ENCODE results near the gene KCTD2.
"Not testable (repeated sequence)": the region's sequence is repeated elsewhere in the genome, so short reads cannot be mapped to it uniquely, and the experiment has no call there.

KCTD2 gene

GRCh38 chr17:75051941-75052340 lies 4.9 kb downstream of the KCTD2 start:
- DNase-seq (ENCODE audit: low spot score), result no peak

- no peak for DNase-seq (ENCODE audit: low spot score)
Observed at GRCh38 chr17:75059369-75060345, 12.6 kb downstream of the KCTD2 start.

- no peak for DNase-seq (ENCODE audit: low spot score)
Observed at GRCh38 chr17:75060434-75061054, 13.5 kb downstream of the KCTD2 start.

- DNase-seq (ENCODE audit: low spot score), result no peak
Observed at GRCh38 chr17:75061055-75061438, 14.0 kb downstream of the KCTD2 start.

- DNase-seq (ENCODE audit: low spot score), result no peak
Observed at GRCh38 chr17:75061618-75062017, 14.6 kb downstream of the KCTD2 start.

GRCh38 chr17:75063201-75063600 lies 16.2 kb downstream of the KCTD2 start:
- DNase-seq (ENCODE audit: low spot score), result no peak

GRCh38 chr17:75063626-75064025 lies 16.6 kb downstream of the KCTD2 start:
- no peak for DNase-seq (ENCODE audit: low spot score)

- DNase-seq (ENCODE audit: low spot score), result no peak
Observed at GRCh38 chr17:75064040-75064439, 17.0 kb downstream of the KCTD2 start.

GRCh38 chr17:75064460-75064859 lies 17.4 kb downstream of the KCTD2 start:
- no peak for DNase-seq (ENCODE audit: low spot score)

GRCh38 chr17:75064867-75065561 lies 18.0 kb downstream of the KCTD2 start:
- DNase-seq (ENCODE audit: low spot score), result no peak

- DNase-seq (ENCODE audit: low spot score), result no peak
Observed at GRCh38 chr17:75065562-75066151, 18.6 kb downstream of the KCTD2 start.

- peak; percentile 25 for DNase-seq (ENCODE audit: low spot score)
Observed at GRCh38 chr17:75067856-75068255, 20.8 kb downstream of the KCTD2 start.

GRCh38 chr17:75068750-75069149 lies 21.7 kb downstream of the KCTD2 start:
- no peak for DNase-seq (ENCODE audit: low spot score)

GRCh38 chr17:75069783-75070182 lies 22.8 kb downstream of the KCTD2 start:
- no peak for DNase-seq (ENCODE audit: low spot score)

- not testable (repeated sequence) for DNase-seq (ENCODE audit: low spot score)
Observed at GRCh38 chr17:75071478-75072271, 24.6 kb downstream of the KCTD2 start.

- not testable (repeated sequence) for DNase-seq (ENCODE audit: low spot score)
Observed at GRCh38 chr17:75072909-75073308, 25.9 kb downstream of the KCTD2 start.

- DNase-seq (ENCODE audit: low spot score), result no peak
Observed at GRCh38 chr17:75073618-75074047, 26.6 kb downstream of the KCTD2 start.

GRCh38 chr17:75074532-75074931 lies 27.5 kb downstream of the KCTD2 start:
- no peak for DNase-seq (ENCODE audit: low spot score)

- DNase-seq (ENCODE audit: low spot score), result no peak
Observed at GRCh38 chr17:75075597-75076336, 28.7 kb downstream of the KCTD2 start.

GRCh38 chr17:75077072-75077495 lies 30.1 kb downstream of the KCTD2 start:
- DNase-seq (ENCODE audit: low spot score), result no peak
